HCT116 (cell line): ENCODE results near the gene RELCH. TPM values are rescaled to one million over a fixed set of nuclear protein-coding genes. Genes with fewer than 3 reads are reported as not detected.
A peak's percentile ranks its signal among the peaks of the same experiment; 100 is the strongest.

Source experiments
- ATAC-seq: fragments of 200-7000 bp; cut with Tn5 transposase; 2 replicates; pipeline ENCODE4 v1.9.1; 2020; ENCODE audit warnings: mild to moderate bottlenecking, moderate library complexity
- BruUV-seq: library from RNA; stranded (reverse); fragments of 400-500 nt; replicated peaks from 2 replicates; lab custom pipeline; 2021; lab: Mats Ljungman, UMichigan
- CTCF ChIA-PET: fragments of 300-600 bp; sonication (Branson Sonifier 250); formaldehyde crosslinking; loops from one replicate; lab custom pipeline; 2021; ENCODE audit warnings: antibody characterized with exemption; lab: Charles Lee
- POLR2A ChIA-PET: fragments of 300-600, 350-600 bp; sonication (Branson Sonifier 250); formaldehyde crosslinking; loops from one replicate; lab custom pipeline; 2021; ENCODE audit warnings: antibody characterized with exemption; lab: Charles Lee
- RAD21 ChIA-PET, 2 experiments: fragments of 300-600 bp; sonication (Branson Sonifier 250); formaldehyde crosslinking; loops; one replicate each; lab custom pipeline; 2023; ENCODE audit warnings: low total read pairs in 2 of 2; ENCODE audit not compliant: uncharacterized antibody in 2 of 2, unreplicated experiment in 2 of 2, low non-redundant PET in 1 of 2; lab: Charles Lee
- DNase-seq: peaks from one replicate; pipeline ENCODE4 v3.0.0-alpha.2; 2010; ENCODE audit warnings: low read depth, low spot score
- H2AFZ ChIP-seq: fragments of 200-600 bp; shearing (Covaris generic), sonication (generic); 2 replicates; pipeline ENCODE4 v1.6.1; 2017; ENCODE audit warnings: low read depth, mixed run types, mixed read lengths, antibody characterized with exemption, low read length; ENCODE audit not compliant: poor library complexity, severe bottlenecking
- H3K27ac ChIP-seq: 2 replicates; pipeline ENCODE4 v1.5.1; 2012; ENCODE audit warnings: low read depth, low read length
- H3K27me3 ChIP-seq: fragments of 200-600 bp; sonication (generic); 2 replicates; pipeline ENCODE4 v1.6.1; 2016; ENCODE audit warnings: mixed run types, low read length, mixed read lengths; ENCODE audit not compliant: insufficient read depth
- H3K36me3 ChIP-seq, 2 experiments: fragments of 200-500 bp in 1 of 2; fragments of 200-600 bp in 1 of 2; sonication (Bioruptor generic) in 1 of 2; sonication (generic) in 1 of 2; 2 replicates each; pipeline versions ENCODE4 v1.5.1 to v1.6.1; 2014 to 2016; ENCODE audit warnings: low read length in 2 of 2, inconsistent platforms in 1 of 2, mixed read lengths in 1 of 2, mixed run types in 1 of 2; ENCODE audit not compliant: insufficient read depth in 2 of 2, control insufficient read depth in 1 of 2
- H3K4me1 ChIP-seq, 2 experiments: fragments of 200-600 bp in 1 of 2; sonication (generic) in 1 of 2; 2 replicates each; pipeline versions ENCODE4 v1.5.1 to v1.6.1; 2012 to 2017; ENCODE audit warnings: low read length in 2 of 2, inconsistent platforms in 1 of 2, mild to moderate bottlenecking in 1 of 2, mixed read lengths in 1 of 2, mixed run types in 1 of 2, moderate library complexity in 1 of 2; ENCODE audit not compliant: insufficient read depth in 2 of 2, control insufficient read depth in 1 of 2
- H3K4me2 ChIP-seq: fragments of 200-600 bp; sonication (generic); 2 replicates; pipeline ENCODE4 v1.6.1; 2017; ENCODE audit warnings: mixed run types, low read length, mixed read lengths
- H3K4me3 ChIP-seq, 2 experiments: fragments of 200-600 bp in 1 of 2; sonication (generic) in 1 of 2; replicated peaks in 1 of 2; 2 replicates each; pipeline ENCODE4 v1.5.1; 2011 to 2016; ENCODE audit warnings: low read length in 2 of 2, control low read depth in 1 of 2, low read depth in 1 of 2, mild to moderate bottlenecking in 1 of 2, mixed read lengths in 1 of 2, mixed run types in 1 of 2
- H3K79me2 ChIP-seq: fragments of 200-600 bp; sonication (generic); 2 replicates; pipeline ENCODE4 v1.6.1; 2017; ENCODE audit warnings: mild to moderate bottlenecking, mixed run types, low read length, moderate library complexity, mixed read lengths; ENCODE audit not compliant: insufficient read depth
- H3K9ac ChIP-seq: fragments of 200-600 bp; sonication (generic); 2 replicates; pipeline ENCODE4 v1.6.1; 2016; ENCODE audit warnings: low read length, mixed read lengths
- H3K9me2 ChIP-seq: fragments of 200-600 bp; sonication (generic), shearing (Covaris generic); 2 replicates; pipeline ENCODE4 v1.6.1; 2017; ENCODE audit warnings: mixed run types, mild to moderate bottlenecking, moderate library complexity; ENCODE audit not compliant: insufficient read depth
- H3K9me3 ChIP-seq, 2 experiments: fragments of 200-500 bp in 1 of 2; fragments of 200-600 bp in 1 of 2; sonication (Bioruptor generic) in 1 of 2; sonication (generic) in 1 of 2; 2 replicates each; pipeline ENCODE4 v1.6.1; 2014 to 2017; ENCODE audit warnings: low read length in 2 of 2, mixed read lengths in 2 of 2, inconsistent platforms in 1 of 2, low read depth in 1 of 2, mild to moderate bottlenecking in 1 of 2, mixed run types in 1 of 2, moderate library complexity in 1 of 2; ENCODE audit not compliant: control insufficient read depth in 1 of 2, insufficient read depth in 1 of 2
- H4K20me1 ChIP-seq: fragments of 200-600 bp; sonication (generic), shearing (Covaris generic); 2 replicates; pipeline ENCODE4 v1.6.1; 2017; ENCODE audit warnings: mixed run types, mild to moderate bottlenecking, moderate library complexity; ENCODE audit not compliant: insufficient read depth
- CBX3 ChIP-seq: IDR thresholded peaks from 2 replicates; pipeline ENCODE4 v1.6.1; 2012; ENCODE audit warnings: low read depth
- CEBPB ChIP-seq: IDR thresholded peaks from 2 replicates; pipeline ENCODE4 v1.6.1; 2012; ENCODE audit warnings: low read depth
- CTCF ChIP-seq, 3 experiments: fragments of 200-600 bp in 1 of 3; sonication (generic) in 1 of 3; IDR thresholded peaks in 2 of 3; conservative IDR thresholded peaks in 1 of 3; 2 replicates each; pipeline ENCODE4 v1.5.1; 2012 to 2017; ENCODE audit warnings: low read depth in 2 of 3, low read length in 2 of 3, antibody characterized with exemption in 1 of 3, borderline replicate concordance in 1 of 3, control low read depth in 1 of 3, mild to moderate bottlenecking in 1 of 3, mixed read lengths in 1 of 3, mixed run types in 1 of 3, moderate library complexity in 1 of 3; ENCODE audit not compliant: insufficient read depth in 1 of 3
- EZH2 ChIP-seq: fragments of 200-600 bp; sonication (generic); IDR thresholded peaks from 2 replicates; pipeline ENCODE4 v1.6.1; 2017; ENCODE audit warnings: antibody characterized with exemption, mixed run types
- FOSL1 ChIP-seq: IDR thresholded peaks from 2 replicates; pipeline ENCODE4 v1.6.1; 2012; ENCODE audit warnings: low read depth
- TCF7L2 ChIP-seq: IDR thresholded peaks from 2 replicates; pipeline ENCODE4 v1.7.0; 2011; ENCODE audit warnings: borderline replicate concordance, inconsistent platforms; ENCODE audit not compliant: insufficient read depth, insufficient read length; ENCODE audit errors: extremely low read depth
- ZBTB33 ChIP-seq: IDR thresholded peaks from 2 replicates; pipeline ENCODE4 v1.6.1; 2011; ENCODE audit warnings: mild to moderate bottlenecking, low read length, moderate library complexity; ENCODE audit not compliant: insufficient replicate concordance; ENCODE audit errors: extremely low read depth
- ZFX ChIP-seq: fragments of 450-650 bp; IDR thresholded peaks from 2 replicates; pipeline ENCODE4 v1.6.1; 2017
- intact Hi-C: fragments of 100-400 bp; cut with micrococcal nuclease; formaldehyde crosslinking; loops from 2 replicates; pipeline ENCODE4 v1.10.0; 2022
- total RNA-seq: library from RNA; stranded (reverse); gene quantifications from one replicate; pipeline ENCODE4 v1.2.1, GENCODE V29; 2021; ENCODE audit not compliant: unreplicated experiment

RELCH gene
- total RNA-seq, 1 experiment from 2014 or later, result 17.4 TPM

- Histone ChIP-seq H3K9me3 (no peaks in the 10 kb centered on the region), H3K9me2 (no peaks in the 10 kb centered on the region), H3K4me2 (peak overlapping the region; percentile 96; the same call in 1 of the 2 replicates), H3K27ac (no peak overlapping the region), H3K9ac (no peak overlapping the region), H3K36me3 (no peaks in the 10 kb centered on the region)
- CTCF ChIA-PET, result interaction anchor here (0.5 kb wide), 1 partner anchor 140 kb away, joined by 3 read pairs; the partner anchor contains the start of genes PIGN and RELCH
- no peak for ATAC-seq
- RAD21 ChIA-PET, result no interaction called here
- intact Hi-C loops, result no loop called here
- POLR2A ChIA-PET, result no interaction called here
- TF ChIP-seq CBX3, result no peak
- no peak for TF ChIP-seq CTCF (IDR thresholded peaks at IDR 0.05 in 2 of 3, conservative IDR thresholded peaks at IDR 0.05 in 1 of 3; ENCODE audit: borderline replicate concordance in 1 of 3, insufficient read depth in 1 of 3, low read depth in 2 of 3, low read length in 2 of 3)
- TF ChIP-seq ZBTB33, result no peak
- no peak for TF ChIP-seq EZH2
- no peak for TF ChIP-seq FOSL1
- no peak for TF ChIP-seq ZFX
- no peak for TF ChIP-seq TCF7L2
- TF ChIP-seq CEBPB, result no peak
- TF ChIP-seq, all 23 proteins: peak for 0
- no peak overlapping the region for H3K4me3 ChIP-seq
- no peak for DNase-seq
- no TSS peak for BruUV-seq
- H3K27me3 ChIP-seq, result peaks cover 29% of the 10 kb centered on the region; the same call in 1 of the 2 replicates
- no peaks in the 10 kb centered on the region for H4K20me1 ChIP-seq
- no peaks in the 10 kb centered on the region for H3K79me2 ChIP-seq
- H2AFZ ChIP-seq, result no peak overlapping the region
- peaks cover 5 to 12% of the 10 kb centered on the region in 2 experiments; a peak in 2 of 4 replicates for H3K4me1 ChIP-seq
These were observed 139.7 kb downstream of the RELCH start for GRCh38 chr18:62326646-62327348.
